Measurements from ENCODE around the gene CDH23. TPM values are rescaled to one million over a fixed set of nuclear protein-coding genes. Genes with fewer than 3 reads are reported as not detected.

CDH23 gene
- total and polyA plus RNA-seq, 9 of the 15 experiments (the other 6 are each of a cell fraction or from before 2014, with no cell fraction given): 0.18 to 1.2 (median 0.47) TPM

DNA sequence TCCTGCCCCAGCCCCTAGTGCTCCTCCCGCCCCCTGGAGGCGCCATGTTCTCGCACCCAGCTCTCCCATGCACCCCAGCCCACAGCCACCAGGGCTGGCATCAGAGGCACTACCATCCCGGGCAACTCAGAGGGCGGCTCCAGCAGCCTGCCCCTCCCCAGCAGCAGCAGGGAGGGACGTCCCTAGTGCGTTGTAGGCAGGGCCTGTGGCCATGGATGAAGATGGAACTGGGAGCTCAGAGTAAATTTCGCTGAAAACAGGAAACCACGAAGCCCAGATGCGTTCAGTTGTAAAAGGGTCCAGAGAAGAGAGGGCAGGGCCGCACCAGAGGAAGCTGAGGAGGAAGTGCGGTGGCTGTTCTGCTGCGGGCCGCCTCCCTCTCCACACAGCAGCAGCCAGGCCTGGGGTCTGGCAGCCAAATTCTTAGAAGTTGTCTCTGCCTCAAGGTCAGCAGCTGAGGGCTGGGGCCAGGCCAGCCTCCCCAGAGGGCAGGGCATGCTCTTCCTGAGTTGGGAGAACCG, 352.0 kb downstream of the CDH23 start (continued):
- TF ChIP-seq, protein P1, sequence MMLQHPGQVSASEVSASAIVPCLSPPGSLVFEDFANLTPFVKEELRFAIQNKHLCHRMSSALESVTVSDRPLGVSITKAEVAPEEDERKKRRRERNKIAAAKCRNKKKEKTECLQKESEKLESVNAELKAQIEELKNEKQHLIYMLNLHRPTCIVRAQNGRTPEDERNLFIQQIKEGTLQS (IDR thresholded peaks at IDR 0.05): no peak
- TF ChIP-seq, protein P1 (CRISPR knock-in tag; conservative IDR thresholded peaks at IDR 0.05): no peak
- TF ChIP-seq, protein P2, sequence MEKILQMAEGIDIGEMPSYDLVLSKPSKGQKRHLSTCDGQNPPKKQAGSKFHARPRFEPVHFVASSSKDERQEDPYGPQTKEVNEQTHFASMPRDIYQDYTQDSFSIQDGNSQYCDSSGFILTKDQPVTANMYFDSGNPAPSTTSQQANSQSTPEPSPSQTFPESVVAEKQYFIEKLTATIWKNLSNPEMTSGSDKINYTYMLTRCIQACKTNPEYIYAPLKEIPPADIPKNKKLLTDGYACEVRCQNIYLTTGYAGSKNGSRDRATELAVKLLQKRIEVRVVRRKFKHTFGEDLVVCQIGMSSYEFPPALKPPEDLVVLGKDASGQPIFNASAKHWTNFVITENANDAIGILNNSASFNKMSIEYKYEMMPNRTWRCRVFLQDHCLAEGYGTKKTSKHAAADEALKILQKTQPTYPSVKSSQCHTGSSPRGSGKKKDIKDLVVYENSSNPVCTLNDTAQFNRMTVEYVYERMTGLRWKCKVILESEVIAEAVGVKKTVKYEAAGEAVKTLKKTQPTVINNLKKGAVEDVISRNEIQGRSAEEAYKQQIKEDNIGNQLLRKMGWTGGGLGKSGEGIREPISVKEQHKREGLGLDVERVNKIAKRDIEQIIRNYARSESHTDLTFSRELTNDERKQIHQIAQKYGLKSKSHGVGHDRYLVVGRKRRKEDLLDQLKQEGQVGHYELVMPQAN (IDR thresholded peaks at IDR 0.05; ENCODE audit: borderline replicate concordance): no peak
- no peak for TF ChIP-seq PHB2 (IDR thresholded peaks at IDR 0.05; ENCODE audit: low read depth)
- no peak for TF ChIP-seq POLR2A (conservative IDR thresholded peaks at IDR 0.05)
- peak; percentile 86 for TF ChIP-seq ZNF589 (CRISPR knock-in tag; IDR thresholded peaks at IDR 0.05; ENCODE audit: low read depth)
- 0 out of 4 replicates have a peak, but pooled peaks of 1 of the 2 experiments have one; percentile 52 for TF ChIP-seq FOXA3 (CRISPR knock-in tag; conservative IDR thresholded peaks at IDR 0.05 in 1 of 2, IDR thresholded peaks at IDR 0.05 in 1 of 2)
- TF ChIP-seq MEF2A (IDR thresholded peaks at IDR 0.05; ENCODE audit: control insufficient read depth, low read depth, low read length): no peak
- TF ChIP-seq FOXP1 (CRISPR knock-in tag; IDR thresholded peaks at IDR 0.05): peak; percentile 76; the same call in 1 of the 2 replicates
- no peak for TF ChIP-seq RBM34 (IDR thresholded peaks at IDR 0.05; ENCODE audit: borderline replicate concordance, insufficient read depth, low read length)
- TF ChIP-seq, protein P3, sequence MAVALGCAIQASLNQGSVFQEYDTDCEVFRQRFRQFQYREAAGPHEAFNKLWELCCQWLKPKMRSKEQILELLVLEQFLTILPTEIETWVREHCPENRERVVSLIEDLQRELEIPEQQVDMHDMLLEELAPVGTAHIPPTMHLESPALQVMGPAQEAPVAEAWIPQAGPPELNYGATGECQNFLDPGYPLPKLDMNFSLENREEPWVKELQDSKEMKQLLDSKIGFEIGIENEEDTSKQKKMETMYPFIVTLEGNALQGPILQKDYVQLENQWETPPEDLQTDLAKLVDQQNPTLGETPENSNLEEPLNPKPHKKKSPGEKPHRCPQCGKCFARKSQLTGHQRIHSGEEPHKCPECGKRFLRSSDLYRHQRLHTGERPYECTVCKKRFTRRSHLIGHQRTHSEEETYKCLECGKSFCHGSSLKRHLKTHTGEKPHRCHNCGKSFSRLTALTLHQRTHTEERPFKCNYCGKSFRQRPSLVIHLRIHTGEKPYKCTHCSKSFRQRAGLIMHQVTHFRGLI (CRISPR knock-in tag; IDR thresholded peaks at IDR 0.05): no peak
- TF ChIP-seq, protein P4, sequence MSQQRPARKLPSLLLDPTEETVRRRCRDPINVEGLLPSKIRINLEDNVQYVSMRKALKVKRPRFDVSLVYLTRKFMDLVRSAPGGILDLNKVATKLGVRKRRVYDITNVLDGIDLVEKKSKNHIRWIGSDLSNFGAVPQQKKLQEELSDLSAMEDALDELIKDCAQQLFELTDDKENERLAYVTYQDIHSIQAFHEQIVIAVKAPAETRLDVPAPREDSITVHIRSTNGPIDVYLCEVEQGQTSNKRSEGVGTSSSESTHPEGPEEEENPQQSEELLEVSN (IDR thresholded peaks at IDR 0.05; ENCODE audit: borderline replicate concordance in 1 of 2, extremely low read depth in 1 of 2, insufficient read depth in 1 of 2, insufficient read length in 1 of 2, low read depth in 1 of 2, low read length in 1 of 2, poor library complexity in 1 of 2, severe bottlenecking in 1 of 2): peak in 1 of 2 experiments; percentile 28
- TF ChIP-seq, protein P5, sequence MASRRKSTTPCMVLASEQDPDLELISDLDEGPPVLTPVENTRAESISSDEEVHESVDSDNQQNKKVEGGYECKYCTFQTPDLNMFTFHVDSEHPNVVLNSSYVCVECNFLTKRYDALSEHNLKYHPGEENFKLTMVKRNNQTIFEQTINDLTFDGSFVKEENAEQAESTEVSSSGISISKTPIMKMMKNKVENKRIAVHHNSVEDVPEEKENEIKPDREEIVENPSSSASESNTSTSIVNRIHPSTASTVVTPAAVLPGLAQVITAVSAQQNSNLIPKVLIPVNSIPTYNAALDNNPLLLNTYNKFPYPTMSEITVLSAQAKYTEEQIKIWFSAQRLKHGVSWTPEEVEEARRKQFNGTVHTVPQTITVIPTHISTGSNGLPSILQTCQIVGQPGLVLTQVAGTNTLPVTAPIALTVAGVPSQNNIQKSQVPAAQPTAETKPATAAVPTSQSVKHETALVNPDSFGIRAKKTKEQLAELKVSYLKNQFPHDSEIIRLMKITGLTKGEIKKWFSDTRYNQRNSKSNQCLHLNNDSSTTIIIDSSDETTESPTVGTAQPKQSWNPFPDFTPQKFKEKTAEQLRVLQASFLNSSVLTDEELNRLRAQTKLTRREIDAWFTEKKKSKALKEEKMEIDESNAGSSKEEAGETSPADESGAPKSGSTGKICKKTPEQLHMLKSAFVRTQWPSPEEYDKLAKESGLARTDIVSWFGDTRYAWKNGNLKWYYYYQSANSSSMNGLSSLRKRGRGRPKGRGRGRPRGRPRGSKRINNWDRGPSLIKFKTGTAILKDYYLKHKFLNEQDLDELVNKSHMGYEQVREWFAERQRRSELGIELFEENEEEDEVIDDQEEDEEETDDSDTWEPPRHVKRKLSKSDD (conservative IDR thresholded peaks at IDR 0.05; ENCODE audit: low read length): no peak
